GM12892 (cell line): Measurements from ENCODE around the gene MYOM1.
A peak's percentile ranks its signal among the peaks of the same experiment; 100 is the strongest.

Experiments used
- DNase-seq: peaks from one replicate; pipeline ENCODE4 v3.0.0; 2011; ENCODE audit not compliant: insufficient read length
- FAIRE-seq: peaks from 2 replicates; lab custom pipeline; 2011; peaks lifted over from hg19 to GRCh38; lab: Jason Lieb, UNC
- POLR2A ChIP-seq: IDR thresholded peaks from 2 replicates; pipeline ENCODE4 v1.6.1; 2011; ENCODE audit warnings: low read depth, low read length, control low read depth
- POLR2AphosphoS5 ChIP-seq: IDR thresholded peaks from 2 replicates; pipeline ENCODE4 v1.6.1; 2011; ENCODE audit warnings: low read depth, low read length, control low read depth
- TAF1 ChIP-seq: IDR thresholded peaks from 2 replicates; pipeline ENCODE4 v1.6.1; 2011; ENCODE audit warnings: low read depth, mild to moderate bottlenecking, control low read depth, low read length, borderline replicate concordance

MYOM1 gene

DNA sequence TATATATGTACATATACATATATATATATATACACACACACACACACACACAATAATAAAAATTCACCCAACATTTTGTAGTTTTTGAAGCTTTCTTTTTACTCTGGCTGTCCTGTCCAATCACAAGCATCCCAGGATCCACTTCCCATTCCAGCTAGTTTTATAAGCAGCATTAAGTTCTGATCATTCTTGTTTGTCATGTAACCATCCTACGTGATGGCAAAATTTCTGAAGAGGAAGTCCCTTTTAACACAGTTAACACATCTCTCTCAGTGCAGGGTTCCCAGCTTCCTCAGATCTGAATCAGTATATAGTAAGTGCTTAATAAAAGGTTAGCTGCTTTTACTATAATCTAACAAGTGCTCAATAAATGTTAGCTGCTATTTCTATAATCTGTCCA lies 26.4 kb downstream of the MYOM1 start:
- TF ChIP-seq TAF1 (no peak), POLR2AphosphoS5 (no peak), POLR2A (no peak)
- DNase-seq (no peak), FAIRE-seq (no peak)

GRCh38 chr18:3192752-3193151 lies 27.0 kb downstream of the MYOM1 start:
- no peak for FAIRE-seq
- TF ChIP-seq TAF1: no peak
- TF ChIP-seq POLR2A: no peak
- DNase-seq: no peak

DNA sequence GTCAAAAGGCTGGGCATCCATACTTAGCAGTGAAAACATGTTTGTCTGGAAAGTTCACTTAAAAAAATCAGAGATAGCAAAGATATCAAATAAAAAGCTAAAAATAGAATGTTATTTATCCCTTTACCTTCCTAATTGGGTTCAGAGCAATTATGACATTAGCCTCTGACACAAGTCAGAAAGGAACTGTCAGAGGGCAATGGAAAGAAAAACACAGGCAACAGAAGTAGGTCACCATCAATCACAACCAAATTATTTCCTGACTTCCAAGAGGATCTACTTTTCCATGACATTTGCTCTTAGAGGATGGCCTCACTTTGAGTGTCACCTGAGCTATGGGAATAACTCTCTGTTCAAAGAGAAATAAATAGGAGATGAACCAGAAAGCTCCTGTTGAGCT lies 27.5 kb downstream of the MYOM1 start:
- TF ChIP-seq POLR2A (no peak), TAF1 (no peak), POLR2AphosphoS5 (no peak)
- no peak for FAIRE-seq
- no peak for DNase-seq

DNA sequence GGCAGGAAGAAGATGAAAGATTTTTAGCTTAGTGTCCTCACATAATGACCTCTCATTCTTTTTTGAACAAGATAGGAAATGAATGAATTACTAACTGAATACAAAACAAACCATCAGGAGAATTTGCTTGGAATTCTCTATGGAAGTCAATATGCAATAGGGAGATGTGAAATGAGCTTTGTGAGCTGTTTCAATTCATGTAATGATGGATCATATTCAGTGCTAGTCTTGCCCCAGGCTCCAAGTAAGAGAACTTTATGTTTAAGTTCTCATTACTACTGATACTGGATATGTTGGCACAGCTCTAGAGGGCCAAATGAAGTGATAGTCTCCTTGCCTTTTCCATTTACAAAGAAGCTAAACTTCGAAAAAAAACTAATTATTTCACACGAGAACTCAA lies 29.2 kb downstream of the MYOM1 start:
- no peak for FAIRE-seq

DNA sequence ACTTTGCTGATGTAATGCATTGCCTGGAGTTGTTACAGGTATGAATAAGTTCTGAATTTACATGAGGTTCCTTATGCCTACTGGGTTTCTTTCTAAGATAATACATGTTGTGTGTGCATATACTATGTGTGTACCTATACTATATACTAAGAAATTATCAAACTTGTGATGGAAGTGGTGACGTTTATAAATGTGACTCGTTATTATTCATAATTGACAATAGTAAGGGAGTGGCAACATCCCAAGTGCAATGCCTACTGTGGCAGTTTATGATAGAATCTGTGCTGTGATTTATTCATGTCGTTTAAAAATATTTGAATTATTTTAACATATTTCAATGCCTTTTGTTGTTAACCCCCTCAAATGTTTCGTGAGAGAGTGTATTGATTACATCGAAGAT lies 29.9 kb downstream of the MYOM1 start:
- DNase-seq (no peak), FAIRE-seq (no peak)
- TF ChIP-seq TAF1: no peak
- TF ChIP-seq POLR2A: no peak
- TF ChIP-seq POLR2AphosphoS5: no peak

More for the DNA sequence above, 29.2 kb downstream of the MYOM1 start:
- no peak for TF ChIP-seq POLR2AphosphoS5
- TF ChIP-seq POLR2A: no peak
- DNase-seq: no peak

DNA sequence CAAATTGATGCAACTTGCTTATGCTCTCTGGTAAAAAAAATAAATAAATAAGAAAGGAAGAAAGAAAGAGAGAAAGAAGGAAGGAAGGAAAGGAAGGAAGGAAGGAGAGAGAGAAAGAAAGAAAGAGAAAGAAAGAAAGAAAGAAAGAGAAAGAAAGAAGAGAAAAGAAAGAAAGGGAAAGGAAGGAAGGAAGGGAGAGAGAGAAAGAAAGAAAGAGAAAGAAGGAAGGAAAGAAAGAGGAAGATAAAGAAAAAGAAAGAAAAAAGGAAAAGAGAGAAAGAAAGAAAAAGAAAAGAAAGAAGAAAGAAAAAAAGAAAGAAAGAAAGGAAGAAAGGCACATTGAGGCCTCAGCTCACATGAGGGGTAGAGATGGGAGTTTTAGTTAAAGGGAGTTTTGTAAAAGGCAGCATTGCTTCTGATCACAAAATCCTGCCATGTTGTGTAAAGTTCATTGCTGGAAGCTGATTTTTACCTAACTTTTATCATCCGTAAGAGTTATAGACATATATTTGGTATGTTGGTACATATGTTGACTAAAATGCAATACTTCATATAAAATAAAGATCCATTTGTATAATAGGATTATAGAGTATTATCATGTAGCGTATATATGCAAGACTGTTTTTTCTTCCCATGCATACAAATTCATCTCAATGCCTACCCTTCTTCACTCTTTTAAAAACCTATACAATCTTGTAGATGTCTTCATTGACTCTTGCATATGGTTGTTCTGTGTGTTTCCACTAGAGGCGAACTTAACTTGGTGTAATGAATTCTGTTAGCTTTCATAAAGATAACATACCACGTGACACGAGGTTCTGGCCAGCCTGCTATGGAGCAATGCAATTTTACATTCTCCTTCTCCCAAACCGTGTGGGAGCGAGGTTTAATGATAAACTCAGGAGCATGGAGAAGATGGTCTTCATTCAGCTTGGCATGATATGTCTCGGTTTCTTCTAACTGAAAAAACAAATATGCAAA lies 32.8 kb downstream of the MYOM1 start:
- no peak for FAIRE-seq
- TF ChIP-seq POLR2AphosphoS5: no peak
- TF ChIP-seq TAF1: no peak
- no peak for TF ChIP-seq POLR2A
- no peak for DNase-seq

DNA sequence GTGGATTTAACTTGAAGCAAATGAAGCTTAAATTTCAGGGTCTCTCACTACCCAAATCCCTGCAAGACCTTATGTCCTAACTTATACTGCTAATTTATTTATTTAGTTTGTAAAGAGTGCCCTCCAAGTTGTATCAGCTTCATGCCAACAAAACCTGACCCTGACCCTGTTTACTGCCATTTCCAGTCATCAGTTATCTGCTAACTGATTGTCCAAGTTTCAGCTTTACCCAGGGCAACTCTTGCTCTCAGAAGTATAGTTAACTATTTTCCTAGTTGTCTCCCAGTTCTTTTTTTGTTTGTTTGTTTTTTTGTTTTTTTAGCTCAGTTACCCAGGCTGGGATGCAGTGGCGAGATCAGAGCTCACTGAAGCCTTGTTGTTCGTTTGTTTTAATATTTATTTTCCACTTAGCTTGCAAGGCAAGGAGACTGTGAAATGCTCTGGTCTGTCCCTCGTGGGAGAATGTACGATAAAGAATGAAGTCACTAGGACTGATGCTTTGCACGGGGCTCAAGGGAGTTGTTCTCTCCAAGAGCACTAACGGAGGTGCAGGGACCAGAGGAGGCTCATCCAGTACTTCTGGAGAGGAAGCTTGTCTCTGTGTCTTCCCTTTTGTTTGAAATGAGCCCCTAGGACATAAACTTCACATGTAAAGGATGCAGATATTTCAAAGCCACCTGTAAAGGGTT lies 35.3 kb downstream of the MYOM1 start:
- TF ChIP-seq POLR2A (no peak), POLR2AphosphoS5 (no peak), TAF1 (no peak)
- DNase-seq (no peak), FAIRE-seq (no peak)

DNA sequence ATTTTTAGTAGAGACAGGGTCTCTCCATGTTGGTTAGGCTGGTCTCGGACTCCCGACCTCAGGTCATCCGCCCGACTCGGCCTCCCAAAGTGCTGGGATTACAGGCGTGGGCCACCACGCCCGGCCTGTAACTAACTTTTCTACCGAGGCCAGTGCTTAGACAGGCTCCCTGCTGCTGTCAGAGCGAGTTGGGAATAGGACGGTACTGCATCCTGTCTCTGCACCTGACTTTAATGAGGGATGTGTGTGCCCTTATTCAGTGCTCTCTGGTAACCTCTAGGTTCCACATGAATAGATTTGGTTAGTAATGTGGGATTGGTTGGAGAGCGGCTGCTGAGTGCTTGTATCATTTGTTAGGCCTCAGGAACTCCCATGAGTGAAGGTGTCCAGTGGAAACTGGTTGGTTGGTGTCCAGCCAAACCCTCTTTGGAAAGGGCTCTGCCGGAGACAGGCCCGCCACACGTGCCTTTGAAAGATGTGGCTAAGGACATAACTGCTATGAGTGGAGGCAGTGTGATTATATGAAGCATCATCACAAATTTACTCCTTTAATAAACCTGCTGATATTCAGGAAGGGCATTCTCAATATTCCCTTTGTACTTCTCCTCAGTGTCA lies 36.6 kb downstream of the MYOM1 start:
- FAIRE-seq (no peak), DNase-seq (no peak)
- TF ChIP-seq POLR2A (no peak), TAF1 (no peak), POLR2AphosphoS5 (no peak)

DNA sequence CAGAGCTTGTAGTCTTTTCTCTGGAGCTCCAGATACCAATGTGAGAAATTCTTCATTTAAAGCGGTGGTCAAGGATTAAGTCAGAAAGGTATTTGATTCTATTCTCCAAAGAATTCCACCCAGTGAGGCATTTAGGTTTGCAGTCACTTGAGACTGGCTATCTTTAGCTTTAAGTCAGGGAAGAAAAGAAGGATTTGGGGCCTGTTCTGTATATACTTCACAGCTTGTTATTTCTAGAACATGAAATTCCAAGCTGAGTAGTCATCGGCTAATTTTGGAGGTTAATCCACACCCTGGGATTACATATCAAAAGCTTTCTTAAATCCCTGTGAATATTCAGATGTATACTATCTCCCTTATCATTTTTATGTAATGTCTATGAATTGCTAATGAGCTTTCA lies 39.4 kb downstream of the MYOM1 start:
- DNase-seq (no peak), FAIRE-seq (no peak)
- no peak for TF ChIP-seq POLR2A
- no peak for TF ChIP-seq TAF1
- TF ChIP-seq POLR2AphosphoS5: no peak

DNA sequence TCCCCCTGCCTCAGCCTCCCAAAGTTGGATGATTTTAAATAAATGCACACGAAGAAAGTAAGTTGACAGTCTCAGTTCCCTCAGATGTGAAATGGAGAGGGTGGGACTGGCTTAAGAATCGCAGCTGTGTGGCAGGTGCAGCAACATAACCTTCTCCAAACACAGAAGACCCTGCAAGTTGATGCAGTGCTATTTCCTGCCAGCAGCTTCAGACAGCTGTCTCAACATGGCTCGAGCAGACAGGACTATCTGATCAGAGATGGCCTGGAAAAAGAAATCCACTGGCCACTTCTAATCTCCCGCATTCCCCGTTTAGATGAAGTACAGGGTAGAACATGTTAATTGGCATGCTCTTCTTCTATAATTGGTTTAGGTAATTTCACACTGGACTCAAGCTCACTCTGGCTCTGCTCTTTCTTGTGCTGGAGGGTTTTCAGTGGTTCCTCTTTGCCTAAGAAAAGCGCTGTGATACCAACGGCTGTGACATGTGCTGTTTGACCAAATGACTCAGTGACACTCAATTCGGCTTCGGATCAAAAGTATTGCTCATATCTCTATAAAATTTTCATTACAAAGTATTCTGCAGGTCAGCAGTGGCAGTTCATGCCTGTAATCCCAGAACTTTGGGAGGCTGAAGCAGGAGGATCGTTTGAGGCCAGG lies 40.2 kb downstream of the MYOM1 start:
- DNase-seq (peak; percentile 22), FAIRE-seq (peak; percentile 89)
- peak; percentile 37; the same call in 1 of the 2 replicates for TF ChIP-seq POLR2A
- peak; percentile 63; the same call in 1 of the 2 replicates for TF ChIP-seq POLR2AphosphoS5
- TF ChIP-seq TAF1: no peak

DNA sequence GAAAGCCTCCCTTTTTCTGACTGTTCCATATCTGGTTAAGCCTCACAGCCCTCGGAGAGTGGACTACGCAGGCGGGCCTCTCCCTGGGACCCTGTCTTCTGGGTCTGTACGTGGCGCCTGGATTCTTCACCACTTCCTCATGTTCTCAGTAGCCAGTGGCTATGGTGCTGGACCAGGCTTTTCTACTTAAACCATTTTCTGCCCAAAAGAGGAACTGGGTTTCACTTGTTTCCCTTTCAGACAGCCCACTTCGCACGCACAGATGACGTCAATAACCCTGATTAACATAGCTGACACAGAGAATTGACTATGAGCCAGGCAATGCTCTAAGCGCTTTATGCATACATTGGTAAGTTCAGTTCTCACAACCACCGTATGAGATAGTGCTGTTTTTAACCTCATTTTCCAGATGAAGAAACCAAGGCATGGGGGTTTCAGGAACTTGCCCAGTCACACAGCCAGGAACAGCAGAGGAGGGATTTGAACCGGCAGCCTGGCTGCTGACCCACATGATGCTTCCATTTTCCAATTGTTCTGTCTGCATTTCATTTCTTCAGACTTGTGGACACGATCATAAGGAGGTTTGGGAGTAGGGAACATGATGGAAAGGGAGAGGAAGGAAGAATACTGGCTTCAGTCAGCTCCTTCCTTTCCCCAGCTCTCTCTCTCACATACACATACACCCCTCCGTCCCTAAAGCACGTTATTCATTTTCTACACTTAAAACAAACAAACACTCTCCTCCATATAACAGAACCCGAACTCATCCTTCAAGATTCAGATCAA lies 41.7 kb downstream of the MYOM1 start:
- TF ChIP-seq POLR2AphosphoS5 (peak; percentile 63), POLR2A (peak; percentile 74), TAF1 (peak; percentile 45; the same call in 1 of the 2 replicates)
- DNase-seq: peak; percentile 25
- FAIRE-seq: peak; percentile 97
